Smooth muscle cell (in vitro differentiated cells): ENCODE data around the gene COL20A1. TPM values are rescaled to one million over a fixed set of nuclear protein-coding genes. Genes with fewer than 3 reads are reported as not detected.

Experiments
- DNase-seq: peaks from one replicate; lab custom pipeline; 2025; ENCODE audit not compliant: unreplicated experiment; lab: John Stamatoyannopoulos, UW
- H2AFZ ChIP-seq: fragments of 200-600 bp; sonication (generic); 2 replicates; pipeline ENCODE4 v1.6.0; 2016; ENCODE audit warnings: antibody characterized with exemption, low read depth, mild to moderate bottlenecking
- H3F3A ChIP-seq: fragments of 200-600 bp; sonication (generic); 2 replicates; pipeline ENCODE4 v1.6.0; 2017; ENCODE audit warnings: antibody characterized with exemption, low read depth
- H3K27ac ChIP-seq: fragments of 200-600 bp; sonication (generic); 2 replicates; pipeline ENCODE4 v1.5.1; 2016; ENCODE audit warnings: low read depth, mild to moderate bottlenecking
- H3K27me3 ChIP-seq: fragments of 200-600 bp; sonication (generic); 2 replicates; pipeline ENCODE4 v1.6.1; 2016; ENCODE audit warnings: low read depth, mild to moderate bottlenecking
- H3K36me3 ChIP-seq: fragments of 200-600 bp; sonication (generic); 2 replicates; pipeline ENCODE4 v1.5.1; 2016; ENCODE audit warnings: low read depth
- H3K4me1 ChIP-seq: fragments of 200-600 bp; sonication (generic); 2 replicates; pipeline ENCODE4 v1.5.1; 2016; ENCODE audit warnings: low read depth
- H3K4me2 ChIP-seq: fragments of 200-600 bp; sonication (generic); 2 replicates; pipeline ENCODE4 v1.6.0; 2016; ENCODE audit warnings: mild to moderate bottlenecking
- H3K4me3 ChIP-seq: fragments of 200-600 bp; sonication (generic); 2 replicates; pipeline ENCODE4 v1.5.1; 2016; ENCODE audit warnings: mild to moderate bottlenecking
- H3K79me2 ChIP-seq: fragments of 200-600 bp; sonication (generic); 2 replicates; pipeline ENCODE4 v1.6.0; 2016; ENCODE audit warnings: low read depth, mild to moderate bottlenecking
- H3K9ac ChIP-seq: fragments of 200-600 bp; sonication (generic); 2 replicates; pipeline ENCODE4 v1.6.0; 2016; ENCODE audit warnings: low read depth
- H3K9me3 ChIP-seq: fragments of 200-600 bp; sonication (generic); replicated peaks from 2 replicates; pipeline ENCODE4 v1.5.1; 2016; ENCODE audit warnings: low read depth
- H4K20me1 ChIP-seq: fragments of 200-600 bp; sonication (generic); 2 replicates; pipeline ENCODE4 v1.6.0; 2016; ENCODE audit warnings: low read depth
- CTCF ChIP-seq: fragments of 200-600 bp; sonication (generic); IDR thresholded peaks from 2 replicates; pipeline ENCODE4 v1.5.1; 2017; ENCODE audit warnings: borderline replicate concordance, mild to moderate bottlenecking, antibody characterized with exemption; ENCODE audit not compliant: insufficient read depth, poor library complexity, severe bottlenecking
- WGBS: methylation state at CpG from one replicate; pipeline ENCODE4 v1.1.7; 2016; ENCODE audit warnings: low lambda C conversion rate; 5-methylcytosine and 5-hydroxymethylcytosine counted together
- polyA plus RNA-seq: library from polyadenylated mRNA; unstranded; fragments of >200 nt; fragmentation: Nextera tagmentation; extraction: Ambion mirVana; gene quantifications from 2 replicates; pipeline ENCODE4 v1.2.1, GENCODE V29; 2016
- total RNA-seq: library from RNA; depleted of rRNA; stranded (reverse); fragments of >200 nt; gene quantifications from 2 replicates; pipeline ENCODE4 v1.2.3, GENCODE V29; 2014

The COL20A1 gene
- total and polyA plus RNA-seq, 2 experiments from 2014 or later = 0.23 to 0.36 TPM

- Histone ChIP-seq H3K27ac (no peak overlapping the region), H3F3A (no peaks in the 10 kb centered on the region), H3K27me3 (peaks cover 20% of the 10 kb centered on the region), H2AFZ (no peak overlapping the region), H4K20me1 (peaks cover 4% of the 10 kb centered on the region), H3K36me3 (no peaks in the 10 kb centered on the region), H3K9ac (no peak overlapping the region), H3K4me3 (no peak overlapping the region), H3K79me2 (no peaks in the 10 kb centered on the region), H3K4me2 (no peak overlapping the region), H3K9me3 (no peaks in the 10 kb centered on the region), H3K4me1 (peaks cover 4% of the 10 kb centered on the region)
- DNase-seq = no peak
- TF ChIP-seq CTCF = no peak
- WGBS = 92% methylated on average over 16 of the region's 16 CpGs
Measured at GRCh38 chr20:63297796-63298572, 5.0 kb downstream of the COL20A1 start.

- Histone ChIP-seq H4K20me1 (no peaks in the 10 kb centered on the region), H3K4me3 (no peak overlapping the region), H3K27me3 (peaks cover 20% of the 10 kb centered on the region), H3K4me1 (peaks cover 4% of the 10 kb centered on the region), H3K79me2 (no peaks in the 10 kb centered on the region), H3K9me3 (no peaks in the 10 kb centered on the region), H3K4me2 (no peak overlapping the region), H3F3A (no peaks in the 10 kb centered on the region), H3K36me3 (no peaks in the 10 kb centered on the region), H3K27ac (no peak overlapping the region), H3K9ac (no peak overlapping the region), H2AFZ (no peak overlapping the region)
- WGBS = 92% methylated on average over 17 of the region's 17 CpGs
- TF ChIP-seq CTCF = no peak
- DNase-seq = no peak
Measured at GRCh38 chr20:63298731-63299312, 5.8 kb downstream of the COL20A1 start.

- H4K20me1 ChIP-seq = no peaks in the 10 kb centered on the region
- no peaks in the 10 kb centered on the region for H3K79me2 ChIP-seq
- no peaks in the 10 kb centered on the region for H3K36me3 ChIP-seq
- H3K27me3 ChIP-seq = peaks cover 12% of the 10 kb centered on the region
- no peak overlapping the region for H3K4me3 ChIP-seq
- H3F3A ChIP-seq = no peaks in the 10 kb centered on the region
- H3K4me1 ChIP-seq = no peaks in the 10 kb centered on the region
- H3K27ac ChIP-seq = no peak overlapping the region
- no peak overlapping the region for H2AFZ ChIP-seq
- H3K9ac ChIP-seq = no peak overlapping the region
- no peaks in the 10 kb centered on the region for H3K9me3 ChIP-seq
- 97% methylated on average over 1 of the region's 1 CpG for WGBS
- TF ChIP-seq CTCF = no peak
- no peak for DNase-seq
- H3K4me2 ChIP-seq = no peak overlapping the region
Measured at GRCh38 chr20:63301671-63302070, 8.7 kb downstream of the COL20A1 start.
